Measurements from ENCODE around the gene ADCY4.

DNA sequence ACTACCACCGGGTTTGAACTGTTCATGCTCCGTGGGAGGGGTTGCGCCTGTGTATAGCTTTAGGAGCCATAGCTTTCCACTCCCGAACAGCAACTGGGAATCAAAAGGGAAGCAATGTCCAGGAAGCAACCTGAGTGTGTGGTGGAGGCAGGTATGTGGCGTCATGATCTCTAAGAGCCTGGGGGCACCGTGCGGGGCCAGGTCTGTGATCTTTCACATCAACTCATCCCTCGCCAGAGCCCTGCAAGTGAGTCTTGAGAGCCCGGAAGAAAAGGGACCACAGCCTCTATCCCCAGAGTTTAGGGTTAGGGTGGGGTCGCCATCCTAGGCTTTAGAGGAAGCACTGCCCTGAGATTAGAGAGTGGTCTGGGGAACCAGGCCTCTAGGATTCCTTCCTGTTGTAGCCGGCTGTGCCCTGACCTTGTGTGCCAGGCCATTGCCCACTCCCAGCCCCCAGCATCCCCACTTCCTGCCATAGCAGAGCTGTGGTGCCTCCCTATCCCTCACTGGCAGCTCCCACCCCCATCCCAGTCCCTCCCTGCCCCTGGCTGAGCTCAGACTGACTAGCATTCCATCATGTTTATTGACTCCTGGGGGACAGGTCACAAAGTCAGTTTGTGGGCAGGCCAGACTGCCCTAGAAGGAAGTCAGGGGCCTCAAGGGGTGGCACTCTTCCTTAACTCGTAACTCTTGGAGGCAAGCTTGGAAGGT is 745 bp upstream of the ADCY4 start:
- TF ChIP-seq, protein P1, sequence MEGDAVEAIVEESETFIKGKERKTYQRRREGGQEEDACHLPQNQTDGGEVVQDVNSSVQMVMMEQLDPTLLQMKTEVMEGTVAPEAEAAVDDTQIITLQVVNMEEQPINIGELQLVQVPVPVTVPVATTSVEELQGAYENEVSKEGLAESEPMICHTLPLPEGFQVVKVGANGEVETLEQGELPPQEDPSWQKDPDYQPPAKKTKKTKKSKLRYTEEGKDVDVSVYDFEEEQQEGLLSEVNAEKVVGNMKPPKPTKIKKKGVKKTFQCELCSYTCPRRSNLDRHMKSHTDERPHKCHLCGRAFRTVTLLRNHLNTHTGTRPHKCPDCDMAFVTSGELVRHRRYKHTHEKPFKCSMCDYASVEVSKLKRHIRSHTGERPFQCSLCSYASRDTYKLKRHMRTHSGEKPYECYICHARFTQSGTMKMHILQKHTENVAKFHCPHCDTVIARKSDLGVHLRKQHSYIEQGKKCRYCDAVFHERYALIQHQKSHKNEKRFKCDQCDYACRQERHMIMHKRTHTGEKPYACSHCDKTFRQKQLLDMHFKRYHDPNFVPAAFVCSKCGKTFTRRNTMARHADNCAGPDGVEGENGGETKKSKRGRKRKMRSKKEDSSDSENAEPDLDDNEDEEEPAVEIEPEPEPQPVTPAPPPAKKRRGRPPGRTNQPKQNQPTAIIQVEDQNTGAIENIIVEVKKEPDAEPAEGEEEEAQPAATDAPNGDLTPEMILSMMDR (IDR thresholded peaks at IDR 0.05) = no peak
- no peak for TF ChIP-seq POLR2A (IDR thresholded peaks at IDR 0.05)

All from testis (tissue), 2 donors.